Measurements from ENCODE around the gene HIGD2A. TPM values are rescaled to one million over a fixed set of nuclear protein-coding genes. Genes with fewer than 3 reads are reported as not detected.

HIGD2A gene
- total and polyA plus RNA-seq, 9 of the 15 experiments (the other 6 are each of a cell fraction or from before 2014, with no cell fraction given) = 94.7 to 264 (median 163) TPM

GRCh38 chr5:176342158-176342483, 46.4 kb upstream of the HIGD2A start:
- no peak overlapping the region for H3K4me2 ChIP-seq (ENCODE audit: insufficient read depth, low read length)
- DNase-seq (ENCODE audit: extremely low read depth in 1 of 4, low spot score in 3 of 4) (no peak), FAIRE-seq (no peak), ATAC-seq (no peak)
- intact Hi-C loops (cut with micrococcal nuclease) = no loop called here
- no peak overlapping the region for H3K27ac ChIP-seq (ENCODE audit: extremely low read depth, low read depth, low read length)
- peaks cover 4 to 9% of the 10 kb centered on the region in 2 experiments; a peak in 4 of 5 replicates for H3K4me1 ChIP-seq (replicated peaks in 1 of 2; ENCODE audit: control insufficient read depth in 2 of 2, insufficient read depth in 2 of 2, low read length in 2 of 2)
- no peaks in the 10 kb centered on the region for H3K9me3 ChIP-seq (replicated peaks; ENCODE audit: control insufficient read depth, insufficient read depth, low read depth, low read length)
- TF ChIP-seq SMARCA5 (IDR thresholded peaks at IDR 0.05) (no peak), SRSF1 (IDR thresholded peaks at IDR 0.05; ENCODE audit: low read depth, low read length) (no peak), JUN (IDR thresholded peaks at IDR 0.05; ENCODE audit: borderline replicate concordance, low read depth, low read length) (no peak), JUN (CRISPR knock-in tag; IDR thresholded peaks at IDR 0.05; ENCODE audit: borderline replicate concordance) (no peak), ETV5 (CRISPR knock-in tag; IDR thresholded peaks at IDR 0.05; ENCODE audit: low read depth) (no peak), PATZ1 (CRISPR knock-in tag; IDR thresholded peaks at IDR 0.05; ENCODE audit: borderline replicate concordance) (no peak), LCOR (CRISPR knock-in tag; IDR thresholded peaks at IDR 0.05) (no peak), CEBPB (tag; IDR thresholded peaks at IDR 0.05) (no peak), ZNF41 (CRISPR knock-in tag; conservative IDR thresholded peaks at IDR 0.05) (no peak), ELK3 (CRISPR knock-in tag; IDR thresholded peaks at IDR 0.05) (no peak)
- ChIA-PET POLR2A (interaction anchor here (0.9 to 1.9 kb wide), 3 partner anchors 13 to 19 kb away, joined by 3 to 5 read pairs (median 4); partner anchors contain the start of gene KIAA1191), CTCF (ENCODE audit: low intra/inter-chr PET ratio) (no interaction called here)
- no peaks in the 10 kb centered on the region for H3K27me3 ChIP-seq (ENCODE audit: control insufficient read depth in 2 of 2, insufficient read depth in 2 of 2, low read length in 2 of 2)
- H2AFZ ChIP-seq (ENCODE audit: low read depth, low read length) = no peak overlapping the region
- no peaks in the 10 kb centered on the region for H3K79me2 ChIP-seq (ENCODE audit: control insufficient read depth, insufficient read depth, low read length)
- H3K36me3 ChIP-seq (ENCODE audit: control insufficient read depth, insufficient read depth, low read length) = peaks cover 65% of the 10 kb centered on the region
- WGBS (ENCODE audit: insufficient coverage, low coverage, missing lambda C conversion rate) = 70% methylated on average over 1 of the region's 1 CpG
- H4K20me1 ChIP-seq (replicated peaks; ENCODE audit: control insufficient read depth, insufficient read depth, low read length) = no peaks in the 10 kb centered on the region
- no peak overlapping the region for H3K9ac ChIP-seq (ENCODE audit: insufficient read depth in 1 of 2, low read depth in 2 of 2, low read length in 2 of 2)
- peaks cover 4% of the 10 kb centered on the region for H3K9me1 ChIP-seq (ENCODE audit: control insufficient read depth, insufficient read depth, low read length)
- in situ Hi-C loops (cut with MboI) = no loop called here
- no peak overlapping the region for H3K4me3 ChIP-seq
- BruUV-seq (replicated peaks) = no TSS peak
